HG02981 (cell line): ENCODE results near the gene AKR7A2.
"Not testable (repeated sequence)": the region's sequence is repeated elsewhere in the genome, so short reads cannot be mapped to it uniquely, and the experiment has no call there.

Experiments used
- ATAC-seq: cut with Tn5 transposase; IDR thresholded peaks from one replicate; pipeline ENCODE4 v1.9.1; 2021; ENCODE audit warnings: mild to moderate bottlenecking, moderate library complexity; ENCODE audit not compliant: unreplicated experiment

AKR7A2 gene

GRCh38 chr1:19307794-19308508 lies 4.0 kb downstream of the AKR7A2 start:
- no peak for ATAC-seq

GRCh38 chr1:19306941-19307340 lies 5.0 kb downstream of the AKR7A2 start:
- no peak for ATAC-seq

- no peak for ATAC-seq
Measured at GRCh38 chr1:19305880-19306279, 6.1 kb downstream of the AKR7A2 start.

GRCh38 chr1:19304081-19304480 lies 7.9 kb downstream of the AKR7A2 start:
- not testable (repeated sequence) for ATAC-seq

- ATAC-seq: no peak
Measured at GRCh38 chr1:19300211-19300610, 11.7 kb downstream of the AKR7A2 start.

- ATAC-seq: no peak
Measured at GRCh38 chr1:19294638-19295037, 17.3 kb downstream of the AKR7A2 start.

- ATAC-seq: no peak
Measured at GRCh38 chr1:19289244-19289643, 22.7 kb downstream of the AKR7A2 start.

GRCh38 chr1:19288324-19289241 lies 23.4 kb downstream of the AKR7A2 start, which contains the start of gene AKR7A3:
Gene AKR7A3 (minus strand): TSS chr1:19288770. CDS start chr1:19288709, 61 bp downstream.
- not testable (repeated sequence) for ATAC-seq

- no peak for ATAC-seq
Measured at GRCh38 chr1:19287436-19288185, 24.3 kb downstream of the AKR7A2 start.

GRCh38 chr1:19285807-19286206 lies 26.1 kb downstream of the AKR7A2 start:
- not testable (repeated sequence) for ATAC-seq

GRCh38 chr1:19285366-19285765 lies 26.6 kb downstream of the AKR7A2 start:
- not testable (repeated sequence) for ATAC-seq

GRCh38 chr1:19284881-19285280 lies 27.1 kb downstream of the AKR7A2 start:
- ATAC-seq: no peak

- no peak for ATAC-seq
Measured at GRCh38 chr1:19283891-19284290, 28.1 kb downstream of the AKR7A2 start.

- no peak for ATAC-seq
Measured at GRCh38 chr1:19274636-19275035, 37.3 kb downstream of the AKR7A2 start.

GRCh38 chr1:19273844-19274531 lies 38.0 kb downstream of the AKR7A2 start:
- not testable (repeated sequence) for ATAC-seq

- no peak for ATAC-seq
Measured at GRCh38 chr1:19273106-19273843, 38.7 kb downstream of the AKR7A2 start.

- ATAC-seq: no peak
Measured at GRCh38 chr1:19272064-19272463, 39.9 kb downstream of the AKR7A2 start.

- not testable (repeated sequence) for ATAC-seq
Measured at GRCh38 chr1:19270343-19270730, 41.6 kb downstream of the AKR7A2 start.

GRCh38 chr1:19269427-19270342 lies 42.3 kb downstream of the AKR7A2 start:
- not testable (repeated sequence) for ATAC-seq
